Measurements from ENCODE around the gene FGB. TPM values are rescaled to one million over a fixed set of nuclear protein-coding genes. Genes with fewer than 3 reads are reported as not detected.

The FGB gene
- total and polyA plus RNA-seq, 2 of the 13 experiments (the other 11 are each of a cell fraction or from before 2014, with no cell fraction given) = 226 to 784 TPM

DNA sequence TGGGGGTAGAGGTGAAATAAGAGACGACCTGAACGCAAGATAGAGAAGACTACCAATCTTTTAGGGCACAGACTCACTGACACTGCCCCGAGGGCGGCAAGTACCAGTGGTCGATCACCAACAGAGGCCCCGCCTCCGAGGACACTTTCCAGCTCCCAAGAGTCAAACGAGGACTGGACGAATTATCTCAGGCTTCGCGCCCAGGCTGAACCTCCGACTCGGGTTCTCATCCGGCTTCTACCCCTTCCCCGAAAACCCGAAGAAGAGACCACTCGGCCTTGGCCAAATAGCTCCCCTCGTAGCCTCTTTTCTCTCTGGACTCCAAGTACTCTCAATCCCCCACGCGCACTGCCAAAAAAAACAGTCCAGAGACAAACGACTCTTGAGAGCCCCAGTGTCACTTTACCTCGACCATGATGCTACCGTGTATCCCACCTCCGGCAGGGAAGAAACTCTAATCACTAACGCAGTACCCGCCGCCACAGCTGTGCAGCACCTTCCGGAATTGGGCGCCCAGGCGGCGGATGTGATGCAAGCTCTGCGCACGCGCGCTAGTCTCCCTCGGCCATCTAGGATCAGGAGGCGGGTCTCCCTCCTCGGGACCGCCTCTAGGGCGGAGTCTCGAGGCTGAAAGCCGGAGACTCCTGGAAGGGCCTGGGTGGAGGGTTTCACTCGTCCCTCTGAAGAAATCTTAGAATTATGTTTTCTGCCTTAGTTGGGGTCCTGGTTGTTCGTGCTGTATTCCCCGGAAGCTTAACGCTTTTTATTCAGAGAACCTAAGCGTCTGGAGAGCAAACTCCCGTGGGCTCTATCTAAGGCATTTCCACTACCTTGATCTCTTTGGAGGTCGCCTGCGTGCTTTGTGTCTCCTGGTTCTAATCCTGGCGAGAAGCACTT is 12.7 kb upstream of the FGB start, which contains the start of gene PLRG1 (continued):
- TF ChIP-seq, protein P1, sequence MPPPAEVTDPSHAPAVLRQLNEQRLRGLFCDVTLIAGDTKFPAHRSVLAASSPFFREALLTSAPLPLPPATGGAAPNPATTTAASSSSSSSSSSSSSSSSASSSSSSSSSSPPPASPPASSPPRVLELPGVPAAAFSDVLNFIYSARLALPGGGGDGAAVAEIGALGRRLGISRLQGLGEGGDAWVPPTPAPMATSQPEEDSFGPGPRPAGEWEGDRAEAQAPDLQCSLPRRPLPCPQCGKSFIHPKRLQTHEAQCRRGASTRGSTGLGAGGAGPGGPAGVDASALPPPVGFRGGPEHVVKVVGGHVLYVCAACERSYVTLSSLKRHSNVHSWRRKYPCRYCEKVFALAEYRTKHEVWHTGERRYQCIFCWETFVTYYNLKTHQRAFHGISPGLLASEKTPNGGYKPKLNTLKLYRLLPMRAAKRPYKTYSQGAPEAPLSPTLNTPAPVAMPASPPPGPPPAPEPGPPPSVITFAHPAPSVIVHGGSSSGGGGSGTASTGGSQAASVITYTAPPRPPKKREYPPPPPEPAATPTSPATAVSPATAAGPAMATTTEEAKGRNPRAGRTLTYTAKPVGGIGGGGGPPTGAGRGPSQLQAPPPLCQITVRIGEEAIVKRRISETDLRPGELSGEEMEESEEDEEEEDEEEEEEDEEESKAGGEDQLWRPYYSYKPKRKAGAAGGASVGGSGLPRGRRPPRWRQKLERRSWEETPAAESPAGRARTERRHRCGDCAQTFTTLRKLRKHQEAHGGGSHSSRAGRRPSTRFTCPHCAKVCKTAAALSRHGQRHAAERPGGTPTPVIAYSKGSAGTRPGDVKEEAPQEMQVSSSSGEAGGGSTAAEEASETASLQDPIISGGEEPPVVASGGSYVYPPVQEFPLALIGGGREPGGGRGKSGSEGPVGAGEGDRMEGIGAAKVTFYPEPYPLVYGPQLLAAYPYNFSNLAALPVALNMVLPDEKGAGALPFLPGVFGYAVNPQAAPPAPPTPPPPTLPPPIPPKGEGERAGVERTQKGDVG (CRISPR knock-in tag; IDR thresholded peaks at IDR 0.05; ENCODE audit: borderline replicate concordance) = no peak
- TF ChIP-seq SNAPC2 (CRISPR knock-in tag; IDR thresholded peaks at IDR 0.05) (no peak), TEAD2 (CRISPR knock-in tag; IDR thresholded peaks at IDR 0.05) (no peak), EP300 (IDR thresholded peaks at IDR 0.05; ENCODE audit: low read depth in 2 of 2, low read length in 2 of 2) (peak in 1 of 2 experiments; percentile 52; a peak in 1 of 4 replicates), EP300 (CRISPR knock-in tag; IDR thresholded peaks at IDR 0.05; ENCODE audit: borderline replicate concordance) (no peak), YY1 (IDR thresholded peaks at IDR 0.05; ENCODE audit: insufficient read depth, insufficient replicate concordance, low read depth, low read length) (peak; percentile 52), JUNB (CRISPR knock-in tag; IDR thresholded peaks at IDR 0.05; ENCODE audit: borderline replicate concordance) (no peak), ZNF550 (CRISPR knock-in tag; IDR thresholded peaks at IDR 0.05; ENCODE audit: borderline replicate concordance) (0 out of 2 replicates have a peak, but pooled peaks have one; percentile 35), KLF15 (CRISPR knock-in tag; IDR thresholded peaks at IDR 0.05; ENCODE audit: borderline replicate concordance) (no peak; the same call in 1 of the 2 replicates), MTA3 (CRISPR knock-in tag; IDR thresholded peaks at IDR 0.05) (no peak), ZNF549 (CRISPR knock-in tag; IDR thresholded peaks at IDR 0.05) (no peak), DR1 (CRISPR knock-in tag; IDR thresholded peaks at IDR 0.05) (peak; percentile 41; the same call in 1 of the 2 replicates), HES4 (CRISPR knock-in tag; IDR thresholded peaks at IDR 0.05; ENCODE audit: borderline replicate concordance) (no peak)
- TF ChIP-seq, protein P2, sequence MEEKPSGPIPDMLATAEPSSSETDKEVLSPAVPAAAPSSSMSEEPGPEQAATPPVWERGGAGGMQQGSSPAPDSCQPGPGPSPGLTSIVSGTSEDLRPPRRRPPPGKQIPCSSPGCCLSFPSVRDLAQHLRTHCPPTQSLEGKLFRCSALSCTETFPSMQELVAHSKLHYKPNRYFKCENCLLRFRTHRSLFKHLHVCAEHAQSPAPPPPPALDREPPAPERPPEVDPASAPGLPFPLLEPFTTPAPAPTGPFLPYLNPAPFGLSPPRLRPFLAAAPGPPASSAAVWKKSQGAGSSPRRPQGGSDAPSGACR (CRISPR knock-in tag; IDR thresholded peaks at IDR 0.05) = peak; percentile 40; the same call in 1 of the 2 replicates
- TF ChIP-seq, protein P3, sequence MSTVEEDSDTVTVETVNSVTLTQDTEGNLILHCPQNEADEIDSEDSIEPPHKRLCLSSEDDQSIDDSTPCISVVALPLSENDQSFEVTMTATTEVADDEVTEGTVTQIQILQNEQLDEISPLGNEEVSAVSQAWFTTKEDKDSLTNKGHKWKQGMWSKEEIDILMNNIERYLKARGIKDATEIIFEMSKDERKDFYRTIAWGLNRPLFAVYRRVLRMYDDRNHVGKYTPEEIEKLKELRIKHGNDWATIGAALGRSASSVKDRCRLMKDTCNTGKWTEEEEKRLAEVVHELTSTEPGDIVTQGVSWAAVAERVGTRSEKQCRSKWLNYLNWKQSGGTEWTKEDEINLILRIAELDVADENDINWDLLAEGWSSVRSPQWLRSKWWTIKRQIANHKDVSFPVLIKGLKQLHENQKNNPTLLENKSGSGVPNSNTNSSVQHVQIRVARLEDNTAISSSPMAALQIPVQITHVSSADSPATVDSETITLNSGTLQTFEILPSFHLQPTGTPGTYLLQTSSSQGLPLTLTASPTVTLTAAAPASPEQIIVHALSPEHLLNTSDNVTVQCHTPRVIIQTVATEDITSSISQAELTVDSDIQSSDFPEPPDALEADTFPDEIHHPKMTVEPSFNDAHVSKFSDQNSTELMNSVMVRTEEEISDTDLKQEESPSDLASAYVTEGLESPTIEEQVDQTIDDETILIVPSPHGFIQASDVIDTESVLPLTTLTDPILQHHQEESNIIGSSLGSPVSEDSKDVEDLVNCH (CRISPR knock-in tag; IDR thresholded peaks at IDR 0.05) = 0 out of 2 replicates have a peak, but pooled peaks have one; percentile 41
- TF ChIP-seq, protein P4, sequence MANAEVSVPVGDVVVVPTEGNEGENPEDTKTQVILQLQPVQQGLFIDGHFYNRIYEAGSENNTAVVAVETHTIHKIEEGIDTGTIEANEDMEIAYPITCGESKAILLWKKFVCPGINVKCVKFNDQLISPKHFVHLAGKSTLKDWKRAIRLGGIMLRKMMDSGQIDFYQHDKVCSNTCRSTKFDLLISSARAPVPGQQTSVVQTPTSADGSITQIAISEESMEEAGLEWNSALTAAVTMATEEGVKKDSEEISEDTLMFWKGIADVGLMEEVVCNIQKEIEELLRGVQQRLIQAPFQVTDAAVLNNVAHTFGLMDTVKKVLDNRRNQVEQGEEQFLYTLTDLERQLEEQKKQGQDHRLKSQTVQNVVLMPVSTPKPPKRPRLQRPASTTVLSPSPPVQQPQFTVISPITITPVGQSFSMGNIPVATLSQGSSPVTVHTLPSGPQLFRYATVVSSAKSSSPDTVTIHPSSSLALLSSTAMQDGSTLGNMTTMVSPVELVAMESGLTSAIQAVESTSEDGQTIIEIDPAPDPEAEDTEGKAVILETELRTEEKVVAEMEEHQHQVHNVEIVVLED (CRISPR knock-in tag; IDR thresholded peaks at IDR 0.05; ENCODE audit: borderline replicate concordance) = peak; percentile 38; the same call in 1 of the 2 replicates
- TF ChIP-seq, protein P5, sequence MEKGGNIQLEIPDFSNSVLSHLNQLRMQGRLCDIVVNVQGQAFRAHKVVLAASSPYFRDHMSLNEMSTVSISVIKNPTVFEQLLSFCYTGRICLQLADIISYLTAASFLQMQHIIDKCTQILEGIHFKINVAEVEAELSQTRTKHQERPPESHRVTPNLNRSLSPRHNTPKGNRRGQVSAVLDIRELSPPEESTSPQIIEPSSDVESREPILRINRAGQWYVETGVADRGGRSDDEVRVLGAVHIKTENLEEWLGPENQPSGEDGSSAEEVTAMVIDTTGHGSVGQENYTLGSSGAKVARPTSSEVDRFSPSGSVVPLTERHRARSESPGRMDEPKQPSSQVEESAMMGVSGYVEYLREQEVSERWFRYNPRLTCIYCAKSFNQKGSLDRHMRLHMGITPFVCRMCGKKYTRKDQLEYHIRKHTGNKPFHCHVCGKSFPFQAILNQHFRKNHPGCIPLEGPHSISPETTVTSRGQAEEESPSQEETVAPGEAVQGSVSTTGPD (CRISPR knock-in tag; IDR thresholded peaks at IDR 0.05) = 0 out of 2 replicates have a peak, but pooled peaks have one; percentile 49
